ENCODE measurements around the gene RHOD. TPM values are rescaled to one million over a fixed set of nuclear protein-coding genes. Genes with fewer than 3 reads are reported as not detected.
A peak's percentile ranks its signal among the peaks of the same experiment; 100 is the strongest.

Gene RHOD
- total RNA-seq, 1 donor from 2014 or later: 16.7 TPM

DNA sequence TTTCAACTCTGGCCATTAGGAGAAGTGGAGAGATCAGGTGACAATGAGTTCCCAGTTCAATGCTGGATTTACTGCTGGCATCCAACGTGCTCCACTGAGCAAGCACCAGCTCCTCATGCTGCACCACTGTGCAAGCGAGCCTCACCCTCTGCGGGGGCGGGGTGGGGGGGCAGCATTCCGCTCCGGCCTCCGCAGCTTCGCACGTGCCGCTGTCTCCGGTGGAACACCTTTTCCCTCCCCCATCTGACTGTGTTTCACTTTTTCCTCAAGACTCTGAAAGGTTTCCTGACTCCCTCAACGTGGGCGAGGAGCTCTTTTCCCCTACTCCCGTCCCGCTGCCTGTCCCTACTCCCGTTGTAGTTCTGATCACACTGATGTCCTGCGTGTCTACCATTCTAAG lies 835 bp upstream of the RHOD start:
- Histone ChIP-seq H3K4me3 (peak overlapping the region; percentile 63), H3K27me3 (no peaks in the 10 kb centered on the region), H3K9me3 (no peaks in the 10 kb centered on the region), H3K27ac (no peak overlapping the region), H3K4me1 (peaks cover 17% of the 10 kb centered on the region), H3K36me3 (no peaks in the 10 kb centered on the region)
- ATAC-seq (peak; percentile 46), DNase-seq (peak; percentile 79)
- TF ChIP-seq CTCF (IDR thresholded peaks at IDR 0.05): no peak
- intact Hi-C loops (cut with DNase I): no loop called here

DNA sequence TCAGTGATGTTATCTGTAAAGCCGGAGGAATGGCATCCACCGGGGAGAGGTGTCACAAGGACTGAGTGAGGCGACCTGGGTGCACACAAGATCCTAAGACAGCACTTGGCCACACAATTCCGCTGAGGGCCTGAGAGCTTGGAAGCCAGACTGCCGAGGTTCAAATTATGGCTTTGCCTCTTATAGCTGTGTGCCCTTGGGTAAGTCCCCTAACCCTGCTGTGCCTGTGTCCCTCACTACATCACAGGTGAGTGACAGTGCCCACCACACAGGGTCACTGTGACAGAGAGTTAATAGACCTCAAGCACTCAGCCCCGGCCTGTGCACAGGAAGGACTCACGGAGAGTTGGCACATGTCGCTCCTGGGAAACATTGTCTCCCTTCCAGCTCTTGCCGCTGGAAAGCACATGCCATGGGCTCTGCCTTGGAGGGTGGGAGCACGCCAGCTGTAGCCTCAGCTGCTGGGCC lies 592 bp downstream of the RHOD start:
- ATAC-seq (peak; percentile 2), DNase-seq (no peak)
- intact Hi-C loops (cut with DNase I): no loop called here
- Histone ChIP-seq H3K9me3 (no peaks in the 10 kb centered on the region), H3K36me3 (no peaks in the 10 kb centered on the region), H3K4me3 (peak overlapping the region; percentile 63), H3K27me3 (no peaks in the 10 kb centered on the region), H3K27ac (peak overlapping the region; percentile 63), H3K4me1 (peaks cover 17% of the 10 kb centered on the region)
- TF ChIP-seq CTCF (IDR thresholded peaks at IDR 0.05): no peak

DNA sequence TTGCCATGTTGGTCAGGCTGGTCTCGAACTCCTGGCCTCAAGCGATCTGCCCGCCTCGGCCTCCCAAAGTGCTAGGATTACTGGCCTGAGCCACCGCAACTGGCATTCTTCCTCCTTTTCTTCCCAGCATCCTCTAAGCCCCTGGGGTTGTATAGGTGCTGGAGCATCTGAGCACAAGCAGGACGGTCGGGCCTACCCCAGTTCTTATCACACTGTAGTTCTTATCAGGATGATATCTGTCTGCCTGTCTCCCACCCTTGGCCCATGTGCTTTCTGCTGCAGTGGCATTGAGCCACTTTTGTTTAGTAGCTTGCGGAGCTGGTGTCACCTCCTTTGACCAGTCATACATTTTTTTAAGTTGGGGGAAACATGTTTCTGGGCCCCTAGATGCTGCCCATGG lies 1.9 kb downstream of the RHOD start:
- no peak for DNase-seq
- Histone ChIP-seq H3K9me3 (no peaks in the 10 kb centered on the region), H3K4me1 (peaks cover 17% of the 10 kb centered on the region), H3K27me3 (no peaks in the 10 kb centered on the region), H3K27ac (no peak overlapping the region), H3K36me3 (no peaks in the 10 kb centered on the region), H3K4me3 (no peak overlapping the region)
- no peak for TF ChIP-seq CTCF (IDR thresholded peaks at IDR 0.05)
- no peak for ATAC-seq
- intact Hi-C loops (cut with DNase I): no loop called here

DNA sequence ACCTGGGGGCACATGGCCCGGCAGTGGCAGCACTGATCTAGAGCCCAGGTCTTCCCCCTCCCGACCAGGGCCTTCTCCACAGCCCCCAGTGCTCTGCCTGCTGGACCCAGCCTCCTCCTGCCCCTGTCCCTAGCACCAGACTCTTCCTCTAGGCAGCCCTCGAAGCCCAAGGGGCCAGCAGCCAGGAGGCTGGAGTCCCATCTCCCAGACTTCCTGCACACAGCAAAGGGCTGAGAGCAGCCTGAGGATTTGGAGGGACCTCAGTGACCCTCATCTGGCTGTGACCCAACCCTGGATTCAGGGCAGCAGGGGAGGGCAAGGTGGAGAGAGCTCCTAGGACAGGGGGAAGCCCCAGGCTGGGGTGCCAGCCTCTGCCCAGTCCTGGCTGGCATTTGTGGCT lies 3.0 kb downstream of the RHOD start:
- H3K27me3 ChIP-seq: no peaks in the 10 kb centered on the region
- DNase-seq (no peak), ATAC-seq (no peak)
- no peak overlapping the region for H3K4me3 ChIP-seq
- H3K27ac ChIP-seq: no peak overlapping the region
- intact Hi-C loops (cut with DNase I): no loop called here
- TF ChIP-seq CTCF (IDR thresholded peaks at IDR 0.05): no peak
- H3K9me3 ChIP-seq: no peaks in the 10 kb centered on the region
- H3K4me1 ChIP-seq: peaks cover 17% of the 10 kb centered on the region
- H3K36me3 ChIP-seq: no peaks in the 10 kb centered on the region

GRCh38 chr11:67060111-67060522 lies 3.5 kb downstream of the RHOD start:
- ATAC-seq (no peak), DNase-seq (no peak)
- no peak overlapping the region for H3K4me3 ChIP-seq
- no peaks in the 10 kb centered on the region for H3K36me3 ChIP-seq
- no peaks in the 10 kb centered on the region for H3K9me3 ChIP-seq
- no peaks in the 10 kb centered on the region for H3K27me3 ChIP-seq
- intact Hi-C loops (cut with DNase I): no loop called here
- peaks cover 17% of the 10 kb centered on the region for H3K4me1 ChIP-seq
- H3K27ac ChIP-seq: no peak overlapping the region
- TF ChIP-seq CTCF (IDR thresholded peaks at IDR 0.05): no peak
